Astrocyte of the cerebellum (primary cell): ENCODE results near the gene ZNF2.
A peak's percentile ranks its signal among the peaks of the same experiment; 100 is the strongest.

Experiments
- DNase-seq: peaks from one replicate; pipeline ENCODE4 v3.0.0-alpha.2; 2011; ENCODE audit warnings: low read depth
- H3K4me3 ChIP-seq: 2 replicates; pipeline ENCODE4 v1.5.1; 2011; ENCODE audit warnings: mild to moderate bottlenecking, low read depth, low read length, moderate library complexity
- CTCF ChIP-seq: IDR thresholded peaks from 2 replicates; pipeline ENCODE4 v1.5.1; 2012; ENCODE audit warnings: low read length, low read depth, moderate library complexity, mild to moderate bottlenecking; ENCODE audit errors: missing control alignments
- in situ Hi-C: cut with HindIII; loops from 2 replicates; pipeline ENCODE4 v1.10.0; 2017; ENCODE audit warnings: low sequenced_read_pairs

Gene ZNF2

GRCh38 chr2:95203911-95204310 lies 38.3 kb downstream of the ZNF2 start:
- H3K4me3 ChIP-seq: no peak overlapping the region
- DNase-seq: no peak
- TF ChIP-seq CTCF: no peak
- in situ Hi-C loops: no loop called here

DNA sequence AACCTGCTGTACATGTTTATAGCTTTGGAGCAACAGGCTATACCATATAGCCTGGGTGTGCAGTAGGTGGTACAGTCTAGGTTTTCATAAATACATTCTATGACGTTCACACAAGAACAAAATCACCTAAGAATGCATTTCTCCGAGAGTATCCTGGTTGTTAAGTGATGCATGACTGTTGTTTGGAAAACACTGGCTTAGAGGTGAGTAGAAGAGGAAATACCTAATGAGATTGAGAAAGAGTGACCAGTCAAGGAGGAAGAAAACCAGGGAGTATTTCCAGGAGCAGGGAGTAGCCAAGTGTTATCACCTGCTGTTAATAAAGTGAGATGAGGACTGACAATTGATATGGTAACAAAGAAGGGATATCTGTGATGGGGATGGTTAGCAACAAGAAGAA lies 38.8 kb downstream of the ZNF2 start:
- H3K4me3 ChIP-seq: no peak overlapping the region
- in situ Hi-C loops: no loop called here
- no peak for TF ChIP-seq CTCF
- DNase-seq: no peak

DNA sequence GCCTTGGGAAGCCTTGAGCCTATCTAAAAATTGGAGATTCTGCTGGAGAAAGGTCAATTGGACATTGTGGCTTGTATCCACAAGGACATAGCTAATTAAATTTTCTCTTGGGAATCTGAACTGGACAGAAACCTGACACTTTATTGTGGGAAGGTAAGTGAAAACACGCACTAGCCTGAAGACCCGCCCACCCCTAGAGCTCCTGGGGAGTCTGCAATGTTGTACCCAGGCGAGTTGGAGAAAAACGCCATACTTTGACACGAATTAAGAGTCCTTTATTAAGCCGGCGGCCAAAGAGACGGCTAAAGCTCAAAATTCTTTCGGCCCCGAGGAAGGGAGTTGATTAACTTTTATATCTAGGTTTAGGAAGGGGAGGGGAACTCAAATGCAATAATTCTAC lies 40.5 kb downstream of the ZNF2 start:
- H3K4me3 ChIP-seq: no peak overlapping the region
- no peak for TF ChIP-seq CTCF
- no peak for DNase-seq
- in situ Hi-C loops: no loop called here

- peak within 1 kb of the TSS; percentile 80 for H3K4me3 ChIP-seq
- in situ Hi-C loops: no loop called here
- DNase-seq: peak; percentile 65
- peak; percentile 12 for TF ChIP-seq CTCF
Observed at GRCh38 chr2:95207111-95207961, 41.7 kb downstream of the ZNF2 start, which contains the start of gene ZNF892. TSS of gene ZNF892 (plus strand) at chr2:95207521. CDS start at chr2:95207816, 295 bp downstream.

GRCh38 chr2:95208106-95208505 lies 42.5 kb downstream of the ZNF2 start:
- no peak for TF ChIP-seq CTCF
- peak overlapping the region; percentile 80 for H3K4me3 ChIP-seq
- in situ Hi-C loops: no loop called here
- no peak for DNase-seq

- no peak for TF ChIP-seq CTCF
- no peak for DNase-seq
- in situ Hi-C loops: no loop called here
- H3K4me3 ChIP-seq: no peak overlapping the region
Observed at GRCh38 chr2:95215018-95215612, 49.5 kb downstream of the ZNF2 start.
